ENCODE results near the gene MEIS2. TPM values are rescaled to one million over a fixed set of nuclear protein-coding genes. Genes with fewer than 3 reads are reported as not detected.

The MEIS2 gene
- total and polyA plus RNA-seq, 2 of the 13 experiments (the other 11 are each of a cell fraction or from before 2014, with no cell fraction given): 10.7 to 12.4 TPM

DNA sequence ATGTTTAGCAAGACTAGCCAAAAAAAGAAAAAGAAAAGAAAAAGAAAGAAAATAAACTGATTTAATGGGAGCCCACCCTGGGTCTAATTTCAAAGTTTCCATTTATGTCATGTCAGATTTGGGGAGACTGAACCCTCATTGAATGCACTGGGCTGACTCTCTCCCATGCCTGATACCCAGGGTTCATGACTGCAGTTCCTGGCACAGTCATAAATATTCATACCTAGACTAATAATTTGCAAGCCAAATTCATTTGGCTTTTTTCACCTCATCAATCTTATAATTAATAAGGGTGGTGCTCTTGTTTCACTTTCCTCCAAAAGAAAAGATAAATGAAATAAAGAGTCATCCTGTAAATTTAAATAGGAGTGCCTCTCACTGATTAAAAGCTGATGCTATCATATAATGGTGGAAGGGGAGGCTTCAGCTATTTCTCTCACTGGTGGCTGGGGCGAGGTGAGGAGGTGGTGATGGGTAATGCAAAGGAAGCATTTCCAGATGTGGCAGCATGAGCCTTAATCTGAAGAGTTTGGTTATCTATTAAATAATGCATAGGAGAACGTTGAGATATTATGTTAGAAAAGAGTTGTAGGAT, 224.5 kb downstream of the MEIS2 start (continued):
- TF ChIP-seq, protein P1, sequence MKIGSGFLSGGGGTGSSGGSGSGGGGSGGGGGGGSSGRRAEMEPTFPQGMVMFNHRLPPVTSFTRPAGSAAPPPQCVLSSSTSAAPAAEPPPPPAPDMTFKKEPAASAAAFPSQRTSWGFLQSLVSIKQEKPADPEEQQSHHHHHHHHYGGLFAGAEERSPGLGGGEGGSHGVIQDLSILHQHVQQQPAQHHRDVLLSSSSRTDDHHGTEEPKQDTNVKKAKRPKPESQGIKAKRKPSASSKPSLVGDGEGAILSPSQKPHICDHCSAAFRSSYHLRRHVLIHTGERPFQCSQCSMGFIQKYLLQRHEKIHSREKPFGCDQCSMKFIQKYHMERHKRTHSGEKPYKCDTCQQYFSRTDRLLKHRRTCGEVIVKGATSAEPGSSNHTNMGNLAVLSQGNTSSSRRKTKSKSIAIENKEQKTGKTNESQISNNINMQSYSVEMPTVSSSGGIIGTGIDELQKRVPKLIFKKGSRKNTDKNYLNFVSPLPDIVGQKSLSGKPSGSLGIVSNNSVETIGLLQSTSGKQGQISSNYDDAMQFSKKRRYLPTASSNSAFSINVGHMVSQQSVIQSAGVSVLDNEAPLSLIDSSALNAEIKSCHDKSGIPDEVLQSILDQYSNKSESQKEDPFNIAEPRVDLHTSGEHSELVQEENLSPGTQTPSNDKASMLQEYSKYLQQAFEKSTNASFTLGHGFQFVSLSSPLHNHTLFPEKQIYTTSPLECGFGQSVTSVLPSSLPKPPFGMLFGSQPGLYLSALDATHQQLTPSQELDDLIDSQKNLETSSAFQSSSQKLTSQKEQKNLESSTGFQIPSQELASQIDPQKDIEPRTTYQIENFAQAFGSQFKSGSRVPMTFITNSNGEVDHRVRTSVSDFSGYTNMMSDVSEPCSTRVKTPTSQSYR (CRISPR knock-in tag; IDR thresholded peaks at IDR 0.05; ENCODE audit: borderline replicate concordance): no peak
- TF ChIP-seq TP53 (CRISPR knock-in tag; conservative IDR thresholded peaks at IDR 0.05): no peak

DNA sequence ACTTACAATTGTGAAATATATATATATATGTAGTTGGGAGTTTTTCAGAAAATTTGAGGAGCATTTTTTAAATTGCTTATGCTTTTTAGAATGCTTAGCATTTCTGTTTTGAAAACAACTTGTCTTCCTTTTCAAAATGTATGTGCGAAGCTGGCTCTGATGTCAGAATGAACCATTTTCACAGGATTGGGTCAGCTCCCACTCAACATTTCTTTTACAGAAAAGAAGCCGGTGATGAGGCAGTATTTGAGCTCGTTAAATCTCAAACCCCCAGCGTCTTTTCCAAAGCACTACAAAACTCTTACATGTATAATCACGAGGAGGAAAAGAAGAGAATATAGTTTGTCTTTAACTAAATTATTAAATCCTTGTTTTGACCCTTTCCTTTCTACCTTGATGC, 225.4 kb downstream of the MEIS2 start:
- in situ Hi-C loops (cut with HindIII; ENCODE audit: extremely low pct_ligation_motif_present, low pct_unique_long_range_greater_than_20kb) (loop anchor here (25.0 kb wide), 1 partner anchor 1012 kb away; no protein-coding TSS in a partner anchor), intact Hi-C loops (cut with micrococcal nuclease; ENCODE audit: unreplicated experiment) (no loop called here)

More for the DNA sequence above, 225.4 kb downstream of the MEIS2 start:
- peaks cover 2 to 25% of the 10 kb centered on the region in 2 experiments; a peak in 3 of 5 replicates for H3K27me3 ChIP-seq (ENCODE audit: control insufficient read depth in 1 of 2, insufficient read depth in 2 of 2, low read length in 2 of 2)
- BruUV-seq (replicated peaks): no TSS peak
- H3K79me2 ChIP-seq (ENCODE audit: insufficient read depth, low read length): no peaks in the 10 kb centered on the region
- WGBS (ENCODE audit: low lambda C conversion rate): 20% methylated on average over 5 of the region's 5 CpGs
- no peak overlapping the region for H3K27ac ChIP-seq (ENCODE audit: extremely low read length, insufficient read depth, low read length)
- TF ChIP-seq, protein P2, sequence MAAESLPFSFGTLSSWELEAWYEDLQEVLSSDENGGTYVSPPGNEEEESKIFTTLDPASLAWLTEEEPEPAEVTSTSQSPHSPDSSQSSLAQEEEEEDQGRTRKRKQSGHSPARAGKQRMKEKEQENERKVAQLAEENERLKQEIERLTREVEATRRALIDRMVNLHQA (CRISPR knock-in tag; IDR thresholded peaks at IDR 0.05): no peak
- TF ChIP-seq NCOA2 (CRISPR knock-in tag; IDR thresholded peaks at IDR 0.05) (no peak), REXO4 (CRISPR knock-in tag; IDR thresholded peaks at IDR 0.05; ENCODE audit: borderline replicate concordance) (no peak)
- TF ChIP-seq, protein P3, sequence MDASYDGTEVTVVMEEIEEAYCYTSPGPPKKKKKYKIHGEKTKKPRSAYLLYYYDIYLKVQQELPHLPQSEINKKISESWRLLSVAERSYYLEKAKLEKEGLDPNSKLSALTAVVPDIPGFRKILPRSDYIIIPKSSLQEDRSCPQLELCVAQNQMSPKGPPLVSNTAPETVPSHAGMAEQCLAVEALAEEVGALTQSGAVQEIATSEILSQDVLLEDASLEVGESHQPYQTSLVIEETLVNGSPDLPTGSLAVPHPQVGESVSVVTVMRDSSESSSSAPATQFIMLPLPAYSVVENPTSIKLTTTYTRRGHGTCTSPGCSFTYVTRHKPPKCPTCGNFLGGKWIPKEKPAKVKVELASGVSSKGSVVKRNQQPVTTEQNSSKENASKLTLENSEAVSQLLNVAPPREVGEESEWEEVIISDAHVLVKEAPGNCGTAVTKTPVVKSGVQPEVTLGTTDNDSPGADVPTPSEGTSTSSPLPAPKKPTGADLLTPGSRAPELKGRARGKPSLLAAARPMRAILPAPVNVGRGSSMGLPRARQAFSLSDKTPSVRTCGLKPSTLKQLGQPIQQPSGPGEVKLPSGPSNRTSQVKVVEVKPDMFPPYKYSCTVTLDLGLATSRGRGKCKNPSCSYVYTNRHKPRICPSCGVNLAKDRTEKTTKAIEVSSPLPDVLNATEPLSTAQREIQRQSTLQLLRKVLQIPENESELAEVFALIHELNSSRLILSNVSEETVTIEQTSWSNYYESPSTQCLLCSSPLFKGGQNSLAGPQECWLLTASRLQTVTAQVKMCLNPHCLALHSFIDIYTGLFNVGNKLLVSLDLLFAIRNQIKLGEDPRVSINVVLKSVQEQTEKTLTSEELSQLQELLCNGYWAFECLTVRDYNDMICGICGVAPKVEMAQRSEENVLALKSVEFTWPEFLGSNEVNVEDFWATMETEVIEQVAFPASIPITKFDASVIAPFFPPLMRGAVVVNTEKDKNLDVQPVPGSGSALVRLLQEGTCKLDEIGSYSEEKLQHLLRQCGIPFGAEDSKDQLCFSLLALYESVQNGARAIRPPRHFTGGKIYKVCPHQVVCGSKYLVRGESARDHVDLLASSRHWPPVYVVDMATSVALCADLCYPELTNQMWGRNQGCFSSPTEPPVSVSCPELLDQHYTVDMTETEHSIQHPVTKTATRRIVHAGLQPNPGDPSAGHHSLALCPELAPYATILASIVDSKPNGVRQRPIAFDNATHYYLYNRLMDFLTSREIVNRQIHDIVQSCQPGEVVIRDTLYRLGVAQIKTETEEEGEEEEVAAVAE (CRISPR knock-in tag; IDR thresholded peaks at IDR 0.05; ENCODE audit: borderline replicate concordance): no peak
- no peaks in the 10 kb centered on the region for H3K9me3 ChIP-seq (ENCODE audit: low read length)
- no peaks in the 10 kb centered on the region for H4K20me1 ChIP-seq (ENCODE audit: insufficient read depth, low read length)
- POLR2A ChIA-PET: no interaction called here
- CTCF ChIA-PET (ENCODE audit: low intra/inter-chr PET ratio, low total read pairs): no interaction called here
- no peaks in the 10 kb centered on the region for H3K36me3 ChIP-seq (replicated peaks in 1 of 2; ENCODE audit: control insufficient read depth in 1 of 2, insufficient read depth in 2 of 2, low read length in 2 of 2)
- ATAC-seq (no peak), FAIRE-seq (no peak), DNase-seq (ENCODE audit: low spot score) (no peak)
- H3K4me2 ChIP-seq (ENCODE audit: low read depth, low read length): no peak overlapping the region
- no peak overlapping the region for H3K9ac ChIP-seq (ENCODE audit: insufficient read depth, low read depth, low read length)
- no peak overlapping the region for H3K4me3 ChIP-seq (replicated peaks in 1 of 3; ENCODE audit: insufficient read depth in 1 of 3, low read depth in 2 of 3, low read length in 3 of 3)
- no peak overlapping the region for H2AFZ ChIP-seq (ENCODE audit: low read length)
- no peaks in the 10 kb centered on the region for H3K4me1 ChIP-seq (ENCODE audit: insufficient read depth, low read length)

All from HepG2 (cell line).